DND-41 (cell line): ENCODE data around the gene ZNF174.

Experiments
- ATAC-seq: fragments of 200-7000 bp; cut with Tn5 transposase; 3 replicates; pipeline ENCODE4 v1.9.1; 2021; ENCODE audit warnings: low read depth; ENCODE audit not compliant: insufficient read depth
- DNase-seq: peaks from one replicate; pipeline ENCODE4 v3.0.0-alpha.2; 2020
- H2AFZ ChIP-seq: 2 replicates; pipeline ENCODE4 v1.6.0; 2012; ENCODE audit warnings: low read depth, low read length
- H3K27ac ChIP-seq: 2 replicates; pipeline ENCODE4 v1.5.1; 2012; ENCODE audit warnings: low read length, inconsistent platforms
- H3K27me3 ChIP-seq: fragments of 200-600 bp; sonication (generic); 2 replicates; pipeline ENCODE4 v1.6.0; 2012; ENCODE audit warnings: low read length, mild to moderate bottlenecking, inconsistent platforms; ENCODE audit not compliant: insufficient read depth, poor library complexity
- H3K36me3 ChIP-seq: 2 replicates; pipeline ENCODE4 v1.5.1; 2012; ENCODE audit warnings: low read length, inconsistent platforms; ENCODE audit not compliant: insufficient read depth
- H3K4me1 ChIP-seq: 2 replicates; pipeline ENCODE4 v1.5.1; 2012; ENCODE audit warnings: mild to moderate bottlenecking, low read length; ENCODE audit not compliant: insufficient read depth
- H3K4me2 ChIP-seq: 2 replicates; pipeline ENCODE4 v1.6.0; 2012; ENCODE audit warnings: mild to moderate bottlenecking, moderate library complexity, low read length, inconsistent platforms; ENCODE audit not compliant: insufficient read depth
- H3K4me3 ChIP-seq, 2 experiments: fragments of 200-600 bp in 1 of 2; shearing (Covaris generic) in 1 of 2; 2 replicates each; pipeline ENCODE4 v1.5.1; 2012 to 2016; ENCODE audit warnings: inconsistent platforms in 2 of 2, low read length in 2 of 2, mild to moderate bottlenecking in 2 of 2, low read depth in 1 of 2, moderate library complexity in 1 of 2
- H3K79me2 ChIP-seq: 2 replicates; pipeline ENCODE4 v1.6.0; 2012; ENCODE audit warnings: low read length, inconsistent platforms; ENCODE audit not compliant: insufficient read depth
- H3K9ac ChIP-seq: 2 replicates; pipeline ENCODE4 v1.6.0; 2012; ENCODE audit warnings: low read depth, mild to moderate bottlenecking, inconsistent platforms, low read length, moderate library complexity
- H3K9me3 ChIP-seq: 2 replicates; pipeline ENCODE4 v1.5.1; 2012; ENCODE audit warnings: low read length, moderate library complexity, mild to moderate bottlenecking, inconsistent platforms; ENCODE audit not compliant: insufficient read depth, severe bottlenecking
- H4K20me1 ChIP-seq: 2 replicates; pipeline ENCODE4 v1.6.0; 2012; ENCODE audit warnings: low read length; ENCODE audit not compliant: insufficient read depth
- CTCF ChIP-seq: IDR thresholded peaks from 2 replicates; pipeline ENCODE4 v1.5.1; 2012; ENCODE audit warnings: borderline replicate concordance, low read length, moderate library complexity, mild to moderate bottlenecking; ENCODE audit not compliant: poor library complexity, severe bottlenecking; ENCODE audit errors: extremely low read depth
- EZH2 ChIP-seq: IDR thresholded peaks from 3 replicates; pipeline ENCODE4 v1.6.1; 2012; ENCODE audit warnings: borderline replicate concordance, low read depth, mild to moderate bottlenecking, moderate library complexity, low read length, inconsistent platforms; ENCODE audit not compliant: severe bottlenecking

ZNF174 gene

DNA sequence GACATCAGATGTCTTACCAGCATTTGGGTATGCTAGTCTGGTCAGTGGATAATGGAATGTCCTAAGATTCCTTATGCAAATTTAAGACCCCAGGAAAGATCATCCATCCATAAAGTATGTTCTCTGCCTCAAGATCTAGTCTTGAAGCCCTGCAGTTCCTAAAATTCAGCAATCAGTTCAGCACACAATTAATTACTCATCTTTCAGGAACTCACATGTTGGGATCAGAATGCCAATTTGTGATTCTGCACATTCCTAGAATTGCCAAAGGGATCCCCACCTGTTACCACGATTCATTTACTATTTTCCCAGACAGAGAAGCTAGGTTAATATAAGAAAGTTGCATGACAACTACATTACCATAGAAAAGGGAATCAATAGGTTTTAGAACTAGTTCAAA, 42.1 kb upstream of the ZNF174 start:
- Histone ChIP-seq H3K27ac (no peak overlapping the region), H3K27me3 (peaks cover 7% of the 10 kb centered on the region), H3K9ac (no peak overlapping the region), H2AFZ (no peak overlapping the region), H3K4me2 (no peak overlapping the region), H3K79me2 (no peaks in the 10 kb centered on the region), H3K9me3 (no peaks in the 10 kb centered on the region), H4K20me1 (no peaks in the 10 kb centered on the region), H3K4me1 (no peaks in the 10 kb centered on the region), H3K36me3 (no peaks in the 10 kb centered on the region), H3K4me3 (no peak overlapping the region)
- no peak for ATAC-seq
- DNase-seq, result no peak
- no peak for TF ChIP-seq CTCF
- no peak for TF ChIP-seq EZH2

- no peak for ATAC-seq
- no peaks in the 10 kb centered on the region for H3K36me3 ChIP-seq
- peaks cover 3% of the 10 kb centered on the region for H3K27me3 ChIP-seq
- no peaks in the 10 kb centered on the region for H3K79me2 ChIP-seq
- H3K4me1 ChIP-seq, result no peaks in the 10 kb centered on the region
- H3K27ac ChIP-seq, result no peak overlapping the region
- no peak for TF ChIP-seq EZH2
- no peak for TF ChIP-seq CTCF
- H3K4me3 ChIP-seq, result no peak overlapping the region
- no peak overlapping the region for H2AFZ ChIP-seq
- H3K9ac ChIP-seq, result no peak overlapping the region
- H3K4me2 ChIP-seq, result no peak overlapping the region
- no peak for DNase-seq
- no peaks in the 10 kb centered on the region for H3K9me3 ChIP-seq
- no peaks in the 10 kb centered on the region for H4K20me1 ChIP-seq
These were observed 38.1 kb upstream of the ZNF174 start for GRCh38 chr16:3362931-3363330.

DNA sequence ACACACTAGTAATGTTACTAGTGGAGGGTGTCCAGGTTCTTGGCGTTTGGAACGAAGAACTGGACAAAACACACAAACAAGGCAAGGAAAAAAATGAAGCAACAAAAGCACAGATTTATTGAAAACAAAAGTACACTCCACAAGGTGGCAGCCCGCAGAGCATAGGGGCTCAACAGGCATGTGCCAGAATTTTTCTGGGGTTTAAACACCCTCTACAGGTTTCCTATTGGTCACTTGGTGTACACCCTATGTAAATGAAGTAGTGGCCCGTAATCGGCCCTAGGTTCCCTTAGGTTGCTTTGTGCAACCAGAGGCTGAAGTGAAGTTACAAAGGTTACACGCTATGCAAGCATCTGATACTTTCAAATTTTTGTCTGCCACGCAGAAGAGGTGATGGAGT, 37.2 kb upstream of the ZNF174 start:
- DNase-seq (no peak), ATAC-seq (no peak)
- H3K9me3 ChIP-seq, result no peaks in the 10 kb centered on the region
- H3K27me3 ChIP-seq, result peaks cover 1% of the 10 kb centered on the region
- H3K9ac ChIP-seq, result no peak overlapping the region
- H4K20me1 ChIP-seq, result no peaks in the 10 kb centered on the region
- no peak overlapping the region for H3K4me3 ChIP-seq
- H3K79me2 ChIP-seq, result no peaks in the 10 kb centered on the region
- no peak overlapping the region for H3K27ac ChIP-seq
- no peak overlapping the region for H2AFZ ChIP-seq
- no peaks in the 10 kb centered on the region for H3K4me1 ChIP-seq
- no peaks in the 10 kb centered on the region for H3K36me3 ChIP-seq
- H3K4me2 ChIP-seq, result no peak overlapping the region
- TF ChIP-seq EZH2 (no peak), CTCF (peak; percentile 12)

GRCh38 chr16:3364774-3365427, 36.1 kb upstream of the ZNF174 start:
- Histone ChIP-seq H3K27me3 (no peaks in the 10 kb centered on the region), H4K20me1 (no peaks in the 10 kb centered on the region), H3K79me2 (no peaks in the 10 kb centered on the region), H3K9ac (no peak overlapping the region), H3K4me3 (no peak overlapping the region), H3K4me1 (no peaks in the 10 kb centered on the region), H3K4me2 (no peak overlapping the region), H3K9me3 (no peaks in the 10 kb centered on the region), H3K27ac (no peak overlapping the region), H2AFZ (no peak overlapping the region), H3K36me3 (no peaks in the 10 kb centered on the region)
- no peak for DNase-seq
- ATAC-seq, result no peak
- TF ChIP-seq EZH2 (no peak), CTCF (no peak)
